ENCODE data around the gene EPB41L3. TPM values are rescaled to one million over a fixed set of nuclear protein-coding genes. Genes with fewer than 3 reads are reported as not detected.

Gene EPB41L3
- total RNA-seq, 1 experiment from 2014 or later: 16.1 TPM

DNA sequence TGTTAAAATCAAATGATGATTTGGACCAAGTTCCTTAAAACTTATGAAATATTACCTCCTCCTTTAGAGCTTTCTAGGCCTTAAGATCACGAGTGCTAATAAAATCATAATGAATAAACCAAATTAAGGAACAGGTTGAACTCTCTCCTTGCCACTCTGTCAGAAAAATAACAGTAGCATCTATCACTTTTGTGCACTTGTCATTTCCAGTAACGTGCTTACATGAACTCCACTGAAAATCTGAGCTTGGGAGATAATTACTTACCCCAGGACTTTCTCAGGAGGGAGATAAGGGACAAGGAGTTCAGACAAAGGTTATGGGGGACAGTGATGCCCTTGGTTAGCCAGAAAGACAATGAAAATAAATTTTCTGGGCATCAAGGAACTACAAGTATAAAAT, 36.0 kb downstream of the EPB41L3 start:
- Histone ChIP-seq H3K79me2 (ENCODE audit: insufficient read depth, low read length) (no peaks in the 10 kb centered on the region), H2BK5ac (ENCODE audit: insufficient read length, low read length) (no peak overlapping the region), H2BK12ac (ENCODE audit: insufficient read length, low read depth, low read length) (no peak overlapping the region), H3K79me1 (ENCODE audit: insufficient read depth, low read depth, low read length, poor library complexity, severe bottlenecking) (no peaks in the 10 kb centered on the region), H3T11ph (ENCODE audit: low read length) (no peak overlapping the region), H3K4ac (ENCODE audit: low read depth, low read length) (no peak overlapping the region), H2AK5ac (ENCODE audit: insufficient read length, low read length) (no peak overlapping the region), H2BK20ac (ENCODE audit: low read depth, low read length, poor library complexity, severe bottlenecking) (no peak overlapping the region), H3K27ac (ENCODE audit: insufficient read length, low read depth, low read length) (no peak overlapping the region), H2BK120ac (ENCODE audit: low read depth, low read length, poor library complexity, severe bottlenecking) (no peak overlapping the region), H3K9ac (ENCODE audit: extremely low read depth, insufficient read length, low read length) (no peak overlapping the region), H3K23me2 (ENCODE audit: insufficient read length, low read depth, low read length, poor library complexity, severe bottlenecking) (no peaks in the 10 kb centered on the region), H3K4me1 (ENCODE audit: insufficient read depth, low read length) (peaks cover 3% of the 10 kb centered on the region; the same call in 1 of the 2 replicates), H4K5ac (ENCODE audit: insufficient read length, low read depth, low read length) (no peak overlapping the region), H2AFZ (ENCODE audit: low read length) (no peak overlapping the region), H3K9me3 (ENCODE audit: control insufficient read depth, low read depth, low read length) (no peaks in the 10 kb centered on the region), H3K23ac (ENCODE audit: insufficient read length, low read depth, low read length) (no peak overlapping the region), H3K56ac (ENCODE audit: insufficient read length, low read depth, low read length) (no peak overlapping the region), H3K14ac (ENCODE audit: insufficient read depth, low read length) (no peak overlapping the region), H4K20me1 (ENCODE audit: control insufficient read depth, insufficient read depth, insufficient read length) (no peaks in the 10 kb centered on the region), H3K18ac (ENCODE audit: insufficient read length, low read depth, low read length) (no peak overlapping the region), H3K4me2 (ENCODE audit: insufficient read depth, insufficient read length, low read length) (no peak overlapping the region), H4K91ac (ENCODE audit: insufficient read length, low read depth, low read length) (no peak overlapping the region), H3K27me3 (ENCODE audit: insufficient read depth, low read length) (no peaks in the 10 kb centered on the region), H2BK15ac (ENCODE audit: low read depth, low read length) (no peak overlapping the region), H4K8ac (replicated peaks; ENCODE audit: insufficient read length, low read depth, low read length) (no peak overlapping the region)
- Mint-ChIP-seq H3K9me3 (no peaks in the 10 kb centered on the region; a peak in 2 of 5 replicates), H3K27me3 (ENCODE audit: low read depth) (no peaks in the 10 kb centered on the region), H3K36me3 (ENCODE audit: insufficient read depth in 1 of 3, low read depth in 3 of 3) (peaks cover 0 to 3% (median 0%) of the 10 kb centered on the region in 3 experiments; a peak in 2 of 7 replicates), H3K4me1 (peaks cover 14 to 22% of the 10 kb centered on the region in 2 experiments), H3K4me3 (no peak overlapping the region), H3K27ac (no peak overlapping the region)
- WGBS (ENCODE audit: extremely low coverage, insufficient read length, low lambda C conversion rate): no CpG with 5 or more reads among the region's 2 CpGs
- TF ChIP-seq, protein P1, sequence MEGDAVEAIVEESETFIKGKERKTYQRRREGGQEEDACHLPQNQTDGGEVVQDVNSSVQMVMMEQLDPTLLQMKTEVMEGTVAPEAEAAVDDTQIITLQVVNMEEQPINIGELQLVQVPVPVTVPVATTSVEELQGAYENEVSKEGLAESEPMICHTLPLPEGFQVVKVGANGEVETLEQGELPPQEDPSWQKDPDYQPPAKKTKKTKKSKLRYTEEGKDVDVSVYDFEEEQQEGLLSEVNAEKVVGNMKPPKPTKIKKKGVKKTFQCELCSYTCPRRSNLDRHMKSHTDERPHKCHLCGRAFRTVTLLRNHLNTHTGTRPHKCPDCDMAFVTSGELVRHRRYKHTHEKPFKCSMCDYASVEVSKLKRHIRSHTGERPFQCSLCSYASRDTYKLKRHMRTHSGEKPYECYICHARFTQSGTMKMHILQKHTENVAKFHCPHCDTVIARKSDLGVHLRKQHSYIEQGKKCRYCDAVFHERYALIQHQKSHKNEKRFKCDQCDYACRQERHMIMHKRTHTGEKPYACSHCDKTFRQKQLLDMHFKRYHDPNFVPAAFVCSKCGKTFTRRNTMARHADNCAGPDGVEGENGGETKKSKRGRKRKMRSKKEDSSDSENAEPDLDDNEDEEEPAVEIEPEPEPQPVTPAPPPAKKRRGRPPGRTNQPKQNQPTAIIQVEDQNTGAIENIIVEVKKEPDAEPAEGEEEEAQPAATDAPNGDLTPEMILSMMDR (conservative IDR thresholded peaks at IDR 0.05): no peak
- no peak for DNase-seq

All from H9 (cell line).